Measurements from ENCODE around the gene CASP2. TPM values are rescaled to one million over a fixed set of nuclear protein-coding genes. Genes with fewer than 3 reads are reported as not detected.

Gene CASP2
- total and polyA plus RNA-seq, 8 donors, result 4.2 to 19.7 (median 8.7) TPM

- TF ChIP-seq CTCF (IDR thresholded peaks at IDR 0.05), result no peak
- no peaks in the 10 kb centered on the region for H3K27me3 ChIP-seq
- no peaks in the 10 kb centered on the region for H3K36me3 ChIP-seq
- H3K9me3 ChIP-seq, result no peaks in the 10 kb centered on the region
- H3K4me1 ChIP-seq, result no peaks in the 10 kb centered on the region
- H3K4me3 ChIP-seq, result no peak overlapping the region
- no peak overlapping the region for H3K27ac ChIP-seq
- intact Hi-C loops (cut with DNase I), result loop anchor here in 2 of 3 donors (10.0 kb wide), 1 partner anchor 56 kb away; no protein-coding TSS in a partner anchor
- DNase-seq, result peak in 1 of 6 donors; percentile 11
- FAIRE-seq, result no peak
- peak; percentile 43 to 75 (median 53) for ATAC-seq
- 53 to 61% methylated on average over 2 of the region's 2 CpGs for WGBS, 2 donors
These were observed 39.3 kb upstream of the CASP2 start for GRCh38 chr7:143248761-143249354.

- no peak for TF ChIP-seq CTCF (IDR thresholded peaks at IDR 0.05)
- Histone ChIP-seq H3K36me3 (no peaks in the 10 kb centered on the region), H3K9me3 (no peaks in the 10 kb centered on the region), H3K27me3 (no peaks in the 10 kb centered on the region), H3K4me1 (no peaks in the 10 kb centered on the region), H3K4me3 (no peak overlapping the region), H3K27ac (no peak overlapping the region)
- DNase-seq, result no peak
- no peak for ATAC-seq
- intact Hi-C loops (cut with DNase I), result no loop called here
- no peak for FAIRE-seq
These were observed 38.0 kb upstream of the CASP2 start for GRCh38 chr7:143250199-143250598.

DNA sequence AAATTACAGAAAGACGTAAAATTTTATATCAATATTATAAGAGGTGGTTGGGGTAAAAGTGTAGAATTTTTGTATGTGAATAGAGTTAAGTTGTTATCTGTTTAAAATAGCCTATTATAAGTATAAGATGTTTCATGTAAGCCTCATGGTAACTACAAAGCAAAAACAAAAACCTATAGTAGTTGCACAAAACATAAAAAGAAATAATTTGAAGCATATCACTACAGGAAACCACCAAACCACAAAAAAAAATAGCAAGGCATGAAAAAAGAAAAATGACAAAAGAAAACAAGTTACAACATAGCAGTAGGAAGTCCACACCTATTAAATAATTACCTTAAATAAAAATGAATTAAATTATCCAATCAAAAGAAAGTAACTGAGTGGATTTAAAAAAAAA is 37.3 kb upstream of the CASP2 start:
- DNase-seq (no peak), FAIRE-seq (no peak), ATAC-seq (no peak)
- Histone ChIP-seq H3K27me3 (no peaks in the 10 kb centered on the region), H3K9me3 (no peaks in the 10 kb centered on the region), H3K4me3 (no peak overlapping the region), H3K4me1 (no peaks in the 10 kb centered on the region), H3K27ac (no peak overlapping the region), H3K36me3 (no peaks in the 10 kb centered on the region)
- intact Hi-C loops (cut with DNase I), result no loop called here
- 86 to 93% methylated on average over 1 of the region's 1 CpG for WGBS, 2 donors
- no peak for TF ChIP-seq CTCF (IDR thresholded peaks at IDR 0.05)

- no peaks in the 10 kb centered on the region for H3K9me3 ChIP-seq
- DNase-seq, result no peak
- intact Hi-C loops (cut with DNase I), result no loop called here
- FAIRE-seq, result no peak
- no peaks in the 10 kb centered on the region for H3K36me3 ChIP-seq
- no peaks in the 10 kb centered on the region for H3K4me1 ChIP-seq
- no peak for ATAC-seq
- H3K27ac ChIP-seq, result no peak overlapping the region
- no peak for TF ChIP-seq CTCF (IDR thresholded peaks at IDR 0.05)
- H3K27me3 ChIP-seq, result no peaks in the 10 kb centered on the region
- 92 to 93% methylated on average over 2 of the region's 2 CpGs for WGBS, 2 donors
- no peak overlapping the region for H3K4me3 ChIP-seq
These were observed 36.1 kb upstream of the CASP2 start for GRCh38 chr7:143252006-143252405.

DNA sequence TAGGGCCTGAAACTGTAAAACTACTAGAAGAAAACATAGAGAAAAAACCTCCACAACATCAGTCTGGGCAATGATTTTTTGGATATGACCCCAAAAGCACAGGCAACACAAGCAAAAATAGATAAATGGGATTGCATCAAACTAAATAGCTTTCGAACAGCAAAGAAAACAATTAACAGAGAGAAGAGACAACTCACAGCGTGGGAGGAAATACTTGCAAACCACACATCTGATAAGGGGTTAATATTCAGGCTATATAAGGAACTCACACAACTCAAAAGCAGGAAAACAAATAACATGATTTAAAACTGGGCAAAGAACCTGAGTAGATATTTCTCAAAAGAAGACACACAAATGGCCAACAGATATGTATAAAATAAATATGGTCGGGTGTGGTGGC is 32.6 kb upstream of the CASP2 start:
- DNase-seq (no peak), ATAC-seq (no peak), FAIRE-seq (no peak)
- no peak overlapping the region for H3K27ac ChIP-seq
- peaks cover 0 to 14% (median 7%) of the 10 kb centered on the region in 3 donors for H3K4me1 ChIP-seq
- H3K27me3 ChIP-seq, result no peaks in the 10 kb centered on the region
- H3K36me3 ChIP-seq, result no peaks in the 10 kb centered on the region
- 81 to 87% methylated on average over 3 of the region's 3 CpGs for WGBS, 2 donors
- intact Hi-C loops (cut with DNase I), result no loop called here
- no peak for TF ChIP-seq CTCF (IDR thresholded peaks at IDR 0.05)
- H3K9me3 ChIP-seq, result no peaks in the 10 kb centered on the region
- no peak overlapping the region for H3K4me3 ChIP-seq
